ENCODE data around the gene PCSK7.

The PCSK7 gene

DNA sequence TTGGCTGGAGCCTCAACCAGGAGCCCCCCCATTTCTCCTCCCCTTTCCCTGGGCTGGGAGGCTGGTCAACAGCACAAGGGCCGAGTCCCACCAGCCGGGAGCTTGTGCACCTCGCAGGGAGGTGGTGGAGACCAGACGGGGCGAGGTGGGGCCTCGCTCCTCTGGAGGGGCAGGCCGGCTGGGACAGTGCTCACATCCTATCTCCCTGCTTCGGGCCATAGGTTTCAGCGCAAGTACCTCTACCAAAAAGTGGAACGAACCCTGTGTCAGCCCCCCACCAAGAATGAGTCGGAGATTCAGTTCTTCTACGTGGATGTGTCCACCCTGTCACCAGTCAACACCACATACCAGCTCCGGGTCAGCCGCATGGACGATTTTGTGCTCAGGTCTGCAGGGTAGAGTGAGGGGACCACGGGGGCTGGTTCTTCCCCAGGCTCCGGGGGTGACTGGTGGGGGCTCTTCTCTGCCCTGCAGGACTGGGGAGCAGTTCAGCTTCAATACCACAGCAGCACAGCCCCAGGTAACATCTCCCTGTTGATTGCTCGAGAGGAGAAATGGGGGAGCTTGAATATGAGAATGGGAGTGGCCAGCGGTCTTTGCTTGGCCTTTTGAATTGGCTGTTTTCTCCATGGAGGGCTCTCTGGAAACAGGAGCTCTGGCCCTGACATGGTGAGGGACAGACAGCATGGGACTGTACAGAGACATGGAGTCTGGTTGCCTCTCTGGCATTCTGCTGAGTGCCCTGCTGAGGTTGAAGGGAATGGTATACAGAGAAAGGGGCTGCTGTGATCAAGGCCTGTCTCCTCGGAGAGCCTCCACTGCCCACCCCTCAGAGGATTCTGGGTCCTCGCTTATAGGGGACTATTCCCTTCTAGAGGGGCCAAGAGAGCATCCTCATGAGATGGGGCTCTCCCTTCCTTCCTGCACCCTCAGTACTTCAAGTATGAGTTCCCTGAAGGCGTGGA lies 50.0 kb downstream of the PCSK7 start:
- no peak for DNase-seq

DNA sequence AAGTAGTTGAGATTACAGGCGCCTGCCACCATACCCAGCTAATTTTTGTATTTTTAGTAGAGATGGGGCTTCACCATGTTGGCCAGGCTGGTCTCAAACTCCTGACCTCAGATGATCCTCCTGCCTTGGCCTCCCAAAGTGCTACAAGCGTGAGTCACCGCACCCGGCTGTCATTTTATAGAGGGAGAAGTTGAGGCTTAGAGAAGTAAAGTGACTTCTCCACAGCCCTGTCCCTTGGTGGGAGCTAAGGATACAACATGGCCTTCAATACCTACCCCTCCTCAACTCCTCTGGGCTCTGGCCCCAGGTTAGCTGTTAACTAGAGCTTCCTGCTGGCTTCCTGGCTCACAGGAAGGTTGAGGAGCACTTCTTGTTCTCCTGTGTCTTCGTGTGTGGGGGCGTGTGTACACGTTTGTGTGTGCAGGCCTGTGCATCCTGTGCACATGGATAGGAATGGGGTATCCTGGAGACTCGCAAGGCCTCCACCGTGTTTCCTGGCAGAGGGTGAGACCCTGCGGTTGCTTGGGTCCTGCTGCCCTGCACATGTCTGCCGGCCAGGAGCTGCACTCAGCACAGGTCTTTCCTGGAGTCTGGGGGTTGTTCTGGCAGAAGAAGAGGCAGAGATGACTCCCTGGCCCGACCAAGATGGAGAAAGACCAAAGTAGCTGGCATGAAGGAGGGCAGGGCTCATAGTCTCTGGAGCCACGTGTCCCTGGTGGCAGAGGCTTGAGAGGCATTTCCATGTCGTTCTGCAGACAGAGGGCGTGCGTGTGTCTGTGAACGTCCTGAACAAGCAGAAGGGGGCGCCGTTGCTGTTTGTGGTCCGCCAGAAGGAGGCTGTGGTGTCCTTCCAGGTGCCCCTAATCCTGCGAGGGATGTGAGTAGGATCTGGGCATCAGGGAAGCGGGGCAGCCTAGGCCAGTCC lies 51.0 kb downstream of the PCSK7 start:
- DNase-seq, result peak; percentile 67

DNA sequence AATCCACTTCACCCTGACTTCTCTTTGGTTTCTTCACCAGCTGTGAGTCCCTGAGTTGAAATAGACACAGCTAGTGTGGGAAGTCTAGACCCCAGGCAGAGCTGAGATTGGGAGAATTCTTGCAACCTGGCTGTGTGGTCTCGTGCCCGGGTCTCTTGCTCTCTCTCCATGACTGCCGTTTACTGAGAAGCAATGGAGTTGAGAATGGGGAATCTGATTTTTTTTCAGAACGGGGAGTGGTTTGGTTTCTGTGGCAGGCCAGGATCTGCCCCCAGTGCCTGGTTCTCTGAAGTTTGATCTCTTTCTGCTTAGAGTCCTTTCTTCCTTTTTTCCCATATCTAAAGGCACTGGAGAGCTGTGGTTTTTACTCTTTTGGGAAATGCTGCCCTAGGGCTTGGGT lies 51.9 kb downstream of the PCSK7 start:
- no peak for DNase-seq

DNA sequence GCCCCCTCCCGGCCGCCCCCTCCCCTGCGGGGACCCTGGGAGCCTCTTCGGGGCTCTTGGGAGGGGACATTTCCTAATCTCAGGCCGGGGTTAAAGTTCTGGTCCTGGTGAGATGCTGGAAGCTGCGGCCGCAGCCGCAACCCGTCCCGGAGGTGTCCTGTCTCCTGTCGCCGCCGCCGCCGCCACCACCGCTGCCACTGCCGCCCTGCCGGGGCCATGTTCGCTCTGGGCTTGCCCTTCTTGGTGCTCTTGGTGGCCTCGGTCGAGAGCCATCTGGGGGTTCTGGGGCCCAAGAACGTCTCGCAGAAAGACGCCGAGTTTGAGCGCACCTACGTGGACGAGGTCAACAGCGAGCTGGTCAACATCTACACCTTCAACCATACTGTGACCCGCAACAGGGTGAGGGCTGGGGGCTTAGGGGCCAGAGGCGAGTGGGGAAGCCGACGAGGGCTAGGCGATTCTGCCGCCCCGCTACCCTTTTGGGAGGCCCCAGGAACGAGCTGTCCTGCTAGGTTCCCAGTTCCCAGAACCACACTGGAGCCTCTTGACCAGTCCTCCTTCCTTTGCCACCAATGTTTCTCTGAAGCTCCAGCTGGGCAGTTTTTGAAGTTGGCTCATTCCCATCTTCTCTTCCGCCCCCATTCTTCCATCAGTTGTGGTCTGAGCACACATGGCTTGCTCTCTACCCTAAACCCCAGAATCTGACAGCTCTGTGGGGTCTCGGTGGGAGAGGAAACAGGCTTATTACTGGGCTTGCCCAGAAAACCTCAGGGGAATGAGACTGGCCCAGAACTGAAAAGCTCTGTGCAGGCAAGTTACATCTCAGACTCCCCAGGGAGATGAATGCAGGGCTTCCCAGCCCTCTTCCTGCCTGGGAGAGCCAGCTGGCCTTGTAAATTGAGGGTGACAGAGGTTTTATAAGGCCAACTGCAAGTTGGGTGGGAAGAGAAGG lies 52.5 kb downstream of the PCSK7 start:
- DNase-seq, result peak; percentile 62

DNA sequence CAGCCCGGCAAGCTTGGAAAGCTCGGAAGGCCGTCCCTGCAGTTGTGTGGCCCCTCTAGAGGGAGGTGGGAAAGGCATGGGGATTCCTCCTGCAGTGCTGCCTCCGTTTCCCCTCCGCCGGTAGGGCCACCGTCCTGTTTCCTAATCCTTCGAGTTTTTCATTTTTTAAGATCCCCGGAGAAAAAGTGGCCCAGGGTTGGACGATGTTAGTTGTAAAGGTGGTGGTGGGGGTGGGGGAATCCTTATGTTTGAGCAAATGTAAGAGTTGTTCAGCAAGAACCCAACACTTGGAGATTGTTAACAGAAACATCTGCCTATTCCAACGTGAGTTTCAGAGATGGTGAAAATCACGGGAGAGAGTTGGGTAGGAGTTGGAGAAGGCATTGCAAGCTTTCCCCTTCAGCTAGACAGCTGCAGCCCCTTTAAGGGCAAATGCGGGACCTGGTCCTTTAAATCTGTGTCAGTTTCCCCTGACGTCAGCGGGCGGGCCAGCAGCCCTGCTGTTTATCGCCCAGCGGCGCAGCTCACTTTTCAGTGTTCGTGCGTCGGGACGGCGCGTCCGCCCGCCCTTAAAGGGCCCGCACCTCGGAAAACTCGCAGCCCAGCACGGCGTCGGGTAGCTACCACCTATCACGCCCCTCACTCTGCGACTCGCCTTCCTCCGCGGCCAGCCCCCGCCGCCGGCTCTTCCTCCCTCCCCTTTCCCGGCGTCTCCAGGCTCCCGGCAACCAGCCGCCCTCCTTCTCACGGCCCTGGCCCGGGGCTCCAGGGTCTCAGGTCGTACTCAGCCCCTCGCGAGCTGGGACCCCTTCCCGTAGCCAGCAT lies 53.5 kb downstream of the PCSK7 start, which contains the start of gene SIDT2:
TSS of gene SIDT2 (plus strand) at position 534 of the 825 bp plus-strand sequence. CDS start 521 bp downstream, outside the sequence.
- DNase-seq, result peak; percentile 92

DNA sequence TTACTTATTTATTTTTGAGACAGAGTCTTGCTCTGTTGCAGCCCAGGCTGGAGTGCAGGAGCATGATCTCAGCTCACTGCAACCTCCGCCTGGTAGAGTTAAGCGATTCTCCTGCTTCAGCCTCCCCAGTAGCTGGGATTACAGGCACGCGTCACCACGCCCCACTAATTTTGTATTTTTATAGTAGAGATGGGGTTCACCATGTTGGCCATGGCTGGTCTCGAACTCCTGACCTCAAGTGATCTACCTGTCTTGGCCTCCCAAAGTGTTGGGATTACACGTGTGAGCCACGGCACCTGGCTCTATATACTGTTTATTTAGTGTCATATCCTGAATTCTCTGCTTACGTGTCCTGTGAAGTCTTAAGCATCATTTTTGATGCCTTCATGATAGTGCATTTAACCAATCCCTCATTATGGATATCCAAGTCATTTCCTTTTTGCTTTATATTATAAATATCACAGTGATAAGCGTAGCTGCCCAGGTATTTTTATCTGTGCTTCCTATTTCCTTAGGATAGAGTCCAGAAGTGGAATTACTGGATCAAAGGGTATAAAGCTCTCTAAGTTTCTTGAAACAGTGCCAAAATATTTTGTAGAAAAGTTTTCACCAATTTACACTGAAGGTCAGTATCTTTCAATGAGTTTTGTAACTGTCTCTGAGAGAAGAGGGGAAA lies 54.2 kb downstream of the PCSK7 start:
- DNase-seq, result no peak

DNA sequence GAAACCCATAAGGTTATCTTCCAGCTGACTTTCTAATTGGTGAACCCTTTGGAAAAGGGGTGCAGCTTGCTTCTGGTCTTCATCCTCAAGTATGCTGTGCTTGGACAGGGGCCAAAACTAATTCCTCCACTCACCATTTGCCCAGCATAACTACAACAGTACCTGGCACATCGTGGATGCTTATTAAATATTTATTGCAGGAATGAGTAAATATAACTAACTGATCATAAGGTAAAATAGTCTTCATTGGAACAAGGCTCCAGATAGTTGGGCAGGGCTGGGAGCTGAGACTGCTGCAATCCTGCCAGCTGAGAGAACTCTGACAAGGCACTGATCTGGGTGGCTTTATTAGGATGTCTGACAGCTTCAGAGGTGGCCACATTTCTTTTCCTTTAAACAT lies 55.7 kb downstream of the PCSK7 start:
- DNase-seq, result no peak

DNA sequence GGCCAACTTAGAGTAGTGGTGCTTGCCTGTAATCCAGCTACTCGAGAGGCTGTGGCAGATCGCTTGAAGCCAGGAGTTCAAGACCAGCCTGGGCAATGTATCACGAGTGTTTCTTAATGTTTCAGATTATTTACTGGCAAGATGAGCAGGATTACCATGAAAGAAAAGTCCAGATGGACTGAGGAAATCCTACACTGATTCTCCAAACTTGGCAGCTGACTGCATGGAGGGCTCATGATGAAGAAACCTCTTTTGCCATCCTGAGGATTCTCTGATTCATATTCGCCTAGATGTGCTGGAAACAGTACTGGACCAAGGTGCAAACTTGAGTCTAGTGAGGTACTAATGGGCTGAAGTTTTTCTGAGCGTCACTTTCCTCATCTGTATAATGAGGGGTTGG lies 56.1 kb downstream of the PCSK7 start:
- no peak for DNase-seq

DNA sequence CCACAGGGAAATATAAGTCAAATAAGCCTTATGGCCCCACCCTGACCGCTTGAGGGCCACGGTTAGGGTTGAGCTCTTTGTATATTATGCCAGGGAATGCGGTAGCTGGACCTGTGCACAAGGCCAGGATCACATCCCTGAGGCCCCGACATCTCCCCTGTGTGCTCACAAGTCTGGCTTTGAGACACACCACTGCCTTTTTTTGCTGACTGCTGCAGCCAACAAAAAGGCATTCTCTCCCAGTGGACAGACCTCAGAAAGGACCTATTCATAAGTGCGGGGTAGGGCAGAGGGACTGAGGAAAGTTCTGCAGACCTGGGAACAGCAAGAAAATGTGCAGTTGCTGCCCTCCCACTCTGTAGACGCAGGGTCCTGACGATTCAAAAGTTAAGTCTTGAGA lies 56.8 kb downstream of the PCSK7 start:
- no peak for DNase-seq

DNA sequence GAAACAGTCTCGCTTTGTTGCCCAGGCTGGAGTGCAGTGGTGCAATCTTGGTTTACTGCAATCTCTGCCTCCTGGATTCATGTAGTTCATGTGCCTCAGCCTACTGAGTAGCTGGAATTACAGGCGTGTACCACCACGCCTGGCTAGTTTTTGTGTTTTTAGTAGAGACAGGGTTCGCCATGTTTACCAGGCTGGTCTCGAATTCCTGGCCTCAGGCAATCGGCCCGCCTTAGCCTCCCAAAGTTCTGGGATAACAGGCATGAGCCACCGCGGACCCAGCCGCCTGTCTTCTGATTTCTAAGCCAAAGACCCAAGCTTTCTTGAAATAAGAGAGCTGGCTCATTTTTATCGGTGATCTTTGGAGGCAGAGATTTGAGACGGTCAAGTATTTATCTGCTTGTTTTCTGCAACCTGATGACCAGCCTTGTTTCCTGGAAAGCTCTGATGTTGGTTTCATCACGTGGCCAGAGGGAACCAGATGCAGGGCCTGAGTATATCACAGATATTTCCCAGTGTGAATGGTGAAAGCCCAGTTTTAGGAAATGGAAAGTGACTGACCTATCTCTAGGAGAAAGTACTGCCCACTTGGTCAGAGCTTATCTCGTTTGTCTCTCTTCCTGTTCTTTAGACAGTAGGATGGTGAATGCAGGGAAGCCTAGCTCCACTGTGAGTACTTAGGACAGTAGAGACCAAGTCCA lies 59.0 kb downstream of the PCSK7 start:
- no peak for DNase-seq

DNA sequence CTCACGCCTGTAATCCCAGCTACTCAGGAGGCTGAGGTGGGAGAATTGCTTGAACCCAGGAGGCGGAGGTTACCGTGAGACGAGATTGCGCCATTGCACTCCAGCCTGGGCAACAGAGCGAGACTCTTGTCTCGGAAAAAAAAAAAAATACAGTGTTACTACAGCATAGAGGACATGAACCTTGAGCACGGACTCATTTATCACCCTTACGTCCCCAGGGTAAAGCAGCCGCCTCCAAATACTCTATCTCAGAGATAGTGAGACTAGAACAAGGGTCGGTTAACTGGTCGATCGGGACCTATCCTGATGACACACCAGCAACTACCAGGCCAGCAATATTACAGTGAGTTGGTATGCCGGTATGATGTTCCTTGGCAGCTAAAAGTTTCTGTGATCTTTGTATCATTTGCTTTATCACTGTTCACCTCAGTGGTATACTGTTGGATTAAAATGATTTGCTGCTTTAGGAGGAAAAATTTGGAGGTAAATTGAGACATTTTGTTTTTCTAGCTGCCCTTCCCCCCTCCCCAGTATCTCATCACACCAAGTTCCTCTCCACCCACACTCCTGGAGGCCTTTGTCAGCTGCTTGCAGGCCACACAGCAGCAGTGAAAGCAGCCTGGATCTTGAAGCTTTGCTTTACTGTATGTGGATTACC lies 60.3 kb downstream of the PCSK7 start:
- DNase-seq, result no peak

DNA sequence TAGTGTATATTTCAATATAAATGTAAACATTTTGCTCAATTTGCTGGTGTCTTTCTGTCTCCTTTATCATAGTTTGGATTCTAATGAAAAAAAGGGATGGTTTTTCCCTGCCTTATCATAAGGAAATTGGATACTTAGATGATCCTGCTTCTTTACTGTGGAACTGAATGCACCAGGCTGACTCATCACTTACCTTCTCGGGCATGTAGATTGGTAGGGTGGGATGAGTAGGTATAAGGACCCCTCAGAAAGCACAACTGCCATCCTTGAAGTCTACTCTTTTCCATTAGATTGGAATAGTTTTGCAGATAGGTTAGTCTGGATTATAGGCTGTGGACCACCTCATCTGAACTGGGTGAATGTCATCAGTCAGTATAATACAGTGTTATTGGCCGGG lies 60.9 kb downstream of the PCSK7 start:
- DNase-seq, result no peak

DNA sequence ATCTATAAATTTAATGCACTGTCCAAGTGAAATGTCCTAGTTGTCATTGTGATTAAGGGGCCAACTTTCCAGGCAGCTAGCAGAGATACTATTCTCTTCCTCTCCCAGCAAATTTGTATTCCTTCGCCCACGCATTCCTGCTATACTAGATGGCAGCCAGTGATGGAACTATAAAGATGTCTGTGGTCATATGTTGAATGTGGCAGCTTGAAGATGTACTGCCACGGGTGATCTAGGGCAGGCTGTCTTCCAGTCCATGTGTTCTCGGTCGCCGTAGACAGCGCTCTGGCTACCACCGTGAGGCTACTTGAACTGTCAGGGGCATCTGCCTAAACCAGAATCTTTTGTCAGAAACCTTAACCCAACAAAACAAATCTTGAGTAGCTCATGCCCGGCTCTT lies 61.7 kb downstream of the PCSK7 start:
- DNase-seq, result no peak

DNA sequence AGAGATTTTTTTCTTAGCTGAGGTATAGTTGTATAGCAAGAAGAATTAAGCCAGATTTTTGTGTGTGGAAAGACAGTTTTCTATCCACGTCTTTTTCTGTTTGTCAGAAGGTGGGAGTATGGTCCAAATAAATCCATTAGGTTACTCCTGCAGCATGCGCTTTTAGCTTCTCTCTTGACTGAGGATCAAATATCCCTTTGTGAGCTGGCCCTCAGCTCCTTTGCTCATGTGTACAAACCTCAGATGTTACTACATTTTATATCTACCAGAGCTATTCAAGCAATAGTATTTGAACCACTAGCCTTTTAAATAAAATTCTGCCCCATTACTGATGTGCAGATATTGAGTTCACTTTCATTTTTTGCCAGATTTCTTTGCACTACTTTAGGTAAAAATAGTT lies 62.1 kb downstream of the PCSK7 start:
- DNase-seq, result no peak

DNA sequence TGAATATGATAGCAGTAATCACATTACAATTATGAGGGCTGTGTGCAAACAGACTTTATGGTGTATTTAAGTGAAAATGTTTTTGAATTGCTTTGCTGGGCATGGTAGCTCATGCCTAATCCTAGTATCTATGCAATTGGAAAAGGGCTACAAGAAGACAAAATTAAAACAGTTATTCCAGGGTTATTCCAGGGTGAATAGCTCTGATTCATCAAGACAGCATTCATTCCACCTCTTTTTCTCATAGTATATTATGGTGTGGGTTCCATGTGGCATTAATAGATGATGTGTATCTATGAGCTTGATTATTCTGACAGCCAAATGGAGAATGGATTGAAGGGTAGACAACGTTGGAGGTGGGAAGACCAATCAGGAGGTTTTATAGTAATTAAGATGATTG lies 65.4 kb downstream of the PCSK7 start:
- DNase-seq, result no peak

DNA sequence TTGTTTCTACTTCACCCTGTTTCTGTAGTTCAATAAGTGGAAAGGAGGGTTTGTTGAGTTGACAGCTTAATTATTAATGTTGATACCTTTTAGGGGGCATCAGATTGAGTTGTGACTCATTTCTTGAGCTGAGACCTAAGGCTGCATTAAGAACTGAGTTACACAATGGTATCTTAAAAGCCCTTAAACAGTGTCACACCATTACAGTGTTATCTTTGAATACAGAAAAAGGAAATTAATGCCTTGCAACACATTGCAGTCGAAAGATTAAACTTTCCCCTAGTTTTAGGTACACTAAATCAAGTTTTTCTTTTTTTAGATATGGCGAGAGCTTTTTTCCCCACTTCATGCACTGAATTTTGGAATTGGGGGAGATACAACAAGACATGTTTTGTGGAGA lies 71.0 kb downstream of the PCSK7 start:
- DNase-seq, result no peak

DNA sequence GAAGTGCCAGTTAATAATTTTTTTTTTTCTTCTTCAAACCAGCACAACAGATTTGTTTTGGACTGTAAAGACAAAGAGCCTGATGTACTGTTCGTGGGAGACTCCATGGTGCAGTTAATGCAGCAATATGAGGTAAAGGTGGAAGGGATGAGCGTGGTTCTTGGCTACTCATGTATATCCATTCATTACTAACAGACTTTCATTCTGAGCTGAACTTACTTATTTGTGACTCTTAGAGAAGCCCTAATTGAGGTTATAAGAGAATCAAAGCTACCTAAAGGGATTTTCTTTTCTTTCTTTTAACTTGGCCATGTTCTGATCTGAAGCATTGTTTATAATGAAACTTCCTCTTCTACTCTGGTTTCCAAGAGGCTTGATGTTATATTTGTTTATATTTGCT lies 72.0 kb downstream of the PCSK7 start:
- no peak for DNase-seq

DNA sequence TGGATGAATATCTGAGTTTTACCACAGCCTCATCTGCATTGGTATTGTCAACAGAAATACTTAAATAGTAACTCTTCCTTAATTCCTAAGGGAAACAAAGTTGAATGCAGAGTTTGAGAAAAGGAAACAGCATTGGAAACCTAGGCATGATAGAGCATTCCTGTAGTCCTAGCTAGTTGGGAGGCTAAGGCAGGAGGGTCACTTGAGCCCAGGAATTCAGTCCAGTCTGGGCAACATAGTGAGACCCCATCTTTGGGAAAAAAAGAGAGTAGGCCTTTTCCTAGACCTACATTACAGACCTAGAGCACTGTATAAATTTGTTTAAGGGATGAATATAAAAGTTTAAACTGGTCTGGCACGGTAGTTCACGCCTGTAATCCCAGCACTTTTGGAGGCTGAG lies 74.4 kb downstream of the PCSK7 start:
- no peak for DNase-seq

DNA sequence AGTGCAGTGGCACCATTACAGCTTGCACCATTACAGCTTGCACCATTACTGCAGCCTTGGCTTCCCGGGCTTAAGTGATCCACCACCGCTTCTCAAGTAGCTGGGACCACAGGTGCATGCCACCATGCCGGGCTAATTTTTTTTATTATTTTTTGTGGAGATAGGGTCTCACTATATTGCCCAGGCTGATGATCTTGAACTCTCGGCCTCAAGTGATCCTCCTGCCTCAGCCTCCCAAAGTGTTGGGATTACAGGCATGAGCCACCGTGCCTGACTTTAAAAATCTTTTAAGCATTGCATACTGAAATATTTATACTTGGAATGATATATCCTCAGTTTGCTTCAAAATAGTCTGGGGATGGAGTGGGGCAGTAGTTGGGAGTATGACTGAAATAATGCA lies 77.4 kb downstream of the PCSK7 start:
- no peak for DNase-seq
